Cardiac septum (tissue), 1 donor: ENCODE data around the gene CD79A. TPM values are rescaled to one million over a fixed set of nuclear protein-coding genes. Genes with fewer than 3 reads are reported as not detected.
A peak's percentile ranks its signal among the peaks of the same experiment; 100 is the strongest.
"Not testable (repeated sequence)": the region's sequence is repeated elsewhere in the genome, so short reads cannot be mapped to it uniquely, and the experiment has no call there.

Experiments
- DNase-seq: peaks from one replicate; pipeline ENCODE4 v3.0.0-alpha.2; 2020; ENCODE audit warnings: low spot score
- intact Hi-C: fragments of 100-400 bp; cut with DNase I; formaldehyde crosslinking; loops from one replicate; pipeline ENCODE4 v1.14.0; 2022
- total RNA-seq: library from RNA; stranded (reverse); fragmentation: NEBNext Ultra II Directional; extraction: Animal tissue kit (Norgen Biotek cat#: 25700); gene quantifications from one replicate; pipeline ENCODE4 v1.2.1, GENCODE V29; 2021
- donor health status: DM: no; HTN: no; CAD: no.

The CD79A gene
- total RNA-seq, 1 donor from 2014 or later = not detected

DNA sequence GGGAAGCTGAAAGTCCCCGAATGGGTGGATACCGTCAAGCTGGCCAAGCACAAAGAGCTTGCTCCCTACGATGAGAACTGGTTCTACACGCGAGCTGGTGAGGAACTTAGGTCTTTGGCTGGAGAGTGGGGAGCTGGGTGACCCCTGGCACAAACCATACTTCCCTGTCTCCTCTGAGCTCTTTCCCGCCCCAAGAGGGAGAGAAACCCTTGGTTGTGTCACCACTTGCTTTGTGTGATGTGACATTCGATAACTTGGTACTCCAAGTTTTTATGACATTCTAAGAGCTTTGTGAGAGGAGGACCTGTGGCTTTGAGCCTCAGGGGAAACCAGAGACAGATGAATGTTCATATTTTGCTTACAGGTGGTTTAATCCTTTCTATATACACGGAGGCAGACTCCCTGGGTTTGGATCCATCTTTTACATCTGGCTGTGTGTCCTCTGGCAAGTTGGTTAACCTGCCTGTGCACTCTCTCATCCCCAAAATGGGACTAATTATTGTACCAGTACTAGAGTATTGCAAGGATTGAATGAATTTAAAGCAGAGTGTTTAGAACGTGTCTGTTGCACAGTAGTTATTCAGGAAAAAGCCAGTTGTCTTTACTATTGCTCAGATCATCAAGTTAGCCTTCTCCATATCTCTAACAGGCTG, 15.8 kb upstream of the CD79A start:
- DNase-seq = no peak
- intact Hi-C loops = loop anchor here (2.0 kb wide), 1 partner anchor 24 kb away; no protein-coding TSS in a partner anchor

DNA sequence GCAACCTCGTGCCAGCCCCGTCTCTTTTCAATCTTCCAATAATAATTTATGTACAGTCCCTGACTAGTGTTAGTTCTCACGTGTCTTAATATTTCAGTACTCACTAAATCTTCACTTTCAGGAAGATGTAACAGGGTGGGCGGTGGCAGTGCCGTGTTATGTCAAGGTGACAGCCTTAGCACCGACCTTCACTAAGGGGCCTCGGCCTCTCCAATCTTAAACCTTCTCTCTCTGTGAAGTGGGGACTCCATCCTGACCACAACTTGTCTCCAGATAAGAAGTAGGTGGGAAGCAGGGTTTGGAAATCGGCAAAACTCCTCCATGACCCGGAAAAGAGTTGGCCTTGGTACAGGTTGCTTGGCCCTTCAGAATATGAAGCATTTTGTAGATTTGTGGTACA, 15.2 kb upstream of the CD79A start:
- no peak for DNase-seq
- intact Hi-C loops = loop anchor here (2.0 kb wide), 1 partner anchor 23 kb away; no protein-coding TSS in a partner anchor

- no peak for DNase-seq
Observed at GRCh38 chr19:41862445-41862986, 14.6 kb upstream of the CD79A start.

DNA sequence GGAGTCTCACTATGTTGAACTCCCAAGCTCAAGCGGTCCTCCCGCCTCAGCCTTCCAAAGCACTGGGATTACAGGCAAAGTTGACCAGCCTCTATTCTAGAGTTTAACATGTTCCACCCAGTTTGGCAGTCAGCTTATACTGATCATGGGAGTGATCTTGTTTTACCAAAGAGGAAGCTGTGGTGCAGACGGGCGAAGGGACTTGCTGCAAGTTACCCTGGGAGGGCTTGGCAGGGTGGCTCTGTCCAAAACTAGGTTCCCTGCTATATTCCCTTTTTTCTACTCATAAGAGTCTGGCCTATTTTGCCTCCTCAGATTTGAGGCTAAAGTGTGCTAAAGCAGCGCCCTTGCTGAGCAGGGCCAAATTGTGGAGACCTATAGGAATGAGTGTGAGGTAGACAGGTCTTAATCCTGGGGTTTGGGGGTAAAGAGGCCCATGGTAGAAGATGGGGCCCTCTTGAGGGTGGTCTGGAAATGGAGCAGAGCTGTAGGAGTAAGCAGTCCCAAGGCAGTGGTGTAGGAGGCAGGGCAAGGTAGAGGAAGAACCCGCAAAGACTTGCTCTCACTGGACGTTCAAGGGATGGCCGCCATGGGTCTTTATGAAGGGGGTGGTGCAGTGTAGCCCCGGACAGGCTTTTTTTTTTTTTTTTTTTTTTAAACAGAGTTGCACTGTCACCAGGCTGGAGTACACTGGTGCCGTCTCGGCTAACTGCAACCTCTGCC, 13.7 kb upstream of the CD79A start:
- intact Hi-C loops = no loop called here
- DNase-seq = no peak

More at GRCh38 chr19:41862445-41862986, 14.6 kb upstream of the CD79A start:
- intact Hi-C loops = no loop called here

- intact Hi-C loops = no loop called here
- DNase-seq = no peak
Observed at GRCh38 chr19:41864374-41864773, 12.7 kb upstream of the CD79A start.

- intact Hi-C loops = no loop called here
- no peak for DNase-seq
Observed at GRCh38 chr19:41866284-41866683, 10.8 kb upstream of the CD79A start.

DNA sequence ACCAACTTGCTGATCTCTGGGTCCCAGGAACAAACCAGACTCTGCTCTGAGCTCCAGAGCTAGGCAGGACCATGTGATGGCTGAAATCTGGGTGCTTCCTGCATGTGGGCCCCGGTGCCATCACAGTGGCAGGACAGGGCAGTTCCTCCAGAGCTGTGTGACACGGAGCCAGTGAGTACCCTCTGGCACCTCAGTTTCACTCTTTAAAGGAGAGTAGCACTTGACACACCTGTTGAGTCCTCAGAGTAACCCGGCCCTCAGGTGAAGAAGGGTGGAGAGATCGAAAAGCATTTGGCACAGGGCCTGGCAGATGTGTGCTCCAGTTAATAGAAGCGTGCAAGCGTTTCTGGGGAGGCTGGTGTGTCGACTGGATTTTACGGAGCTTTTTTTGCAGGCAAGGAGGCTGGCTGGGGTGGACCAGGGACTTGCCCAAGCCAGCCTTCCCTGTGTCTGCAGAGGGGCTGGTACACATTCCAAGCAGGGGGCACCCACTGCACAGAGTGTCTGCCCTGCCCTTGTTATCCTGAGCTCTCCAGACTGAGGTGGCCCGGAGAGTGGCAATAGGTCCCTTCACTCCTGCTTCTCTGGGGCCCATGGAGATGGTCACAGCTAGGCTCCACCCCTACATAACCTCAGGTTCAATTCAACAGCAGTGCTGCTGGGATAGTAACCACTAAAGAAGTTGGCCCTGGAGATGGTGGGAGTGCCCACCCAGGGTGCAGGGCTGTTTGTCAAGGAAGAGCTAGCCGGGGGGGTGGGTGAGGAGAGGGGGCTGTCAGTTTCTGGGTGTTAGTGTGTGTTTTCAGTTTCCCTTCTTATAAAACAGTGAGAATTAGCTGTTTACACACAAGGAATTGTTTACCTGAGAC, 8.7 kb upstream of the CD79A start:
- DNase-seq = no peak
- intact Hi-C loops = no loop called here

DNA sequence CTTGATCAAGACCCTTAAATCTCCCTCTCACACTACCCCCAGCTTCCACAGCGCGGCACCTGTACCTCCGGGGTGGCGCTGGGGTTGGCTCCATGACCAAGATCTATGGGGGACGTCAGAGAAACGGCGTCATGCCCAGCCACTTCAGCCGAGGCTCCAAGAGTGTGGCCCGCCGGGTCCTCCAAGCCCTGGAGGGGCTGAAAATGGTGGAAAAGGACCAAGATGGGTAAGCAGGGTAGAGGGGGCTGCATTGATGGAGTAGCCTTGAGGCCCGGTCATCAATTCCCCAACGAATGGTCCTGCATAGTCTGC, 8.1 kb upstream of the CD79A start:
- DNase-seq = no peak
- intact Hi-C loops = no loop called here

- DNase-seq = no peak
- intact Hi-C loops = no loop called here
Observed at GRCh38 chr19:41869374-41869955, 7.6 kb upstream of the CD79A start.

DNA sequence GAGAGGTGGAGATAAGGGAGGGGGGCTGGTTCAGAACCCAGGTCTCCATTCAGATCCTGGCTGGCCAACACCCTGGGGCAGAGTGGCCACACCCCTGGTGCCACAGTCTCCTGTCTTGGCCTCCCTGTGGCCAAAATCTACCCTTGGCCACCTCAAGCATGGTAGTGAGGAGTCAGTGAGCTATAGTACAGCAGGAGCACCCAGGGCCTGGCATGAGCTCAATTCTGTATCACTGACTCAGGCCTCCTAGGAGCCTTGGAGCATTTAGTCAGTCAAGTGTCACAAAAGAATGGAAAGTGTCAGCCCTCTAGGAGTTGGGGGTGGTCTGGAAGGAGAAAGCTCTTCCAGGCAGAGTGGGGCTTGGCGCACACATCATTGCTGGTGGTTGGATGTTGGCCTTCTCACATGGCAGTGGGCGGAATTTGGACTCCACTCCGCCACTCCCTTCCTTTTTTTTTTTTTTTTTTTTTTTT, 6.6 kb upstream of the CD79A start:
- no peak for DNase-seq
- intact Hi-C loops = no loop called here

DNA sequence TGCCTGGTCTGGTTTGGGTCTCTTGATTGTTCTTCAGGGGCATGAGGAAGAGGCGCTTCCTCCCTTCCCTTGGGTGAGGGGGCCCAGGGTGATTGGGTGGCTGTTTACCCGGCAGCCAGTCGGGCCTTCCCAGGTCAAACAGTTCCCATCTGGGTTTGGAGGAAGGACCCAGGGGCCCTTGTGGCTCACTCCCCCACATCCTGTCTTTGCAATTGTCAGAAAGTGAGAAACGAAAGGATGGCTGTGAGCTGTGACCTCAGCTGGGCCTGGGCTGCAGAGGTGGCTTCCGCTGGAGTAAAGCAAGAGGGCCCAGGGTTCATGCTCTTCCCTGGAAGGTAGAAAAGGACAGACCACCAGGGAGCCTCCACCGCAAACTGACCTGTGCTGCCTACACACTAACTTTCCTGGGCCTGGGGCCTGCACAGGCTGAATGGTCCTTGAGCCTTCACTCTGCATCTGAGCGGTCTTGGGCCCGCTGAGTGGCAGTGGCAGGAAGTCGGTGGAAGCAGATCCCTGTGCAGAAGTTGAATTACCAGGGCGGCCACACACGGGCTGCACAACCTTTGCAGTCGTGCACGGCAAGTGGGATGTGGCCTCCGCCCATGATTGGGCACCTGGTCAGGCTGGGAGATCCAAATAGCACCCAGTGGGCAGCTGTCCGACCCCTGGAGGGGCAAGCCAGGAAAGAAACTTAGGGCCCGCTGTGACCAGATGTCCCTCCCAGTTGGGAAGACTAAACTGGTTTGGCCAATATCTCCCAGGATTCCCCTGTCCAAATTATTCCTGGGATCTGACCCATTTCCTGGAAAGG, 5.3 kb upstream of the CD79A start:
- intact Hi-C loops = loop anchor here (2.0 kb wide), 1 partner anchor 63 kb away; no protein-coding TSS in a partner anchor
- DNase-seq = no peak

DNA sequence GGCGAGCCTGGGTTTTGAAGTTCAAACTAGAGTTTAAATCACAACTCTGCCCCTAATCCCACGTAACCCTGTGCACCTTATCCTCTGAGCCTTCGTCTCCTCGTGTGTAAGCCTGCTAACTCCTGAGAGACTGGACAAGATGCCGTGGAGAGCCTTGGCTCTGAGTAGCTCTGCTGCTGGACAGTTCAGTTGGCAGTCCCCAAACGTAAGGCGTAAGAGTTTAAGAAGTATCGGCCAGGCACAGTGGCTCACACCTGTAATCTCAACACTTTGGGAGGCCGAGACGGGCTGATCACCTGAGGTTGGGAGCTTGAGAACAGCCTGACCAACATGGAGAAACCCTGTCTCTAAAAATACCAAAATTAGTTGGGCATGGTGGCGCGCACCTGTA, 4.7 kb upstream of the CD79A start:
- no peak for DNase-seq
- intact Hi-C loops = loop anchor here (2.0 kb wide), 1 partner anchor 62 kb away; no protein-coding TSS in a partner anchor

GRCh38 chr19:41872775-41873647, 4.1 kb upstream of the CD79A start:
- intact Hi-C loops = loop anchor here (2.0 kb wide), 1 partner anchor 62 kb away; no protein-coding TSS in a partner anchor
- peak; percentile 89 for DNase-seq

GRCh38 chr19:41875973-41876372, 1.1 kb upstream of the CD79A start:
- intact Hi-C loops, DNase-seq: not testable (repeated sequence)

GRCh38 chr19:41877916-41878905, 1.1 kb downstream of the CD79A start:
- intact Hi-C loops = no loop called here
- no peak for DNase-seq

DNA sequence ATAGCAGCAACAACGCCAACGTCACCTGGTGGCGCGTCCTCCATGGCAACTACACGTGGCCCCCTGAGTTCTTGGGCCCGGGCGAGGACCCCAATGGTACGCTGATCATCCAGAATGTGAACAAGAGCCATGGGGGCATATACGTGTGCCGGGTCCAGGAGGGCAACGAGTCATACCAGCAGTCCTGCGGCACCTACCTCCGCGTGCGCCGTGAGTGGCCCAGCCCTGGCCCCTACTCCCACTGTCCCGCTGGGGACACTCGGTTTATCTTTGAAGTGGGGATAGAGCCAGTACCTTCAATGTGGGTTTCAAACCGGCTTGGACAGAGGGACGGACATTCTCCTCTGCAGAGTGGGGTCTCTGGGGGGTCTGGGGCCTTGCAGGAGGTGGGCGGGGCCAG, 2.0 kb downstream of the CD79A start:
- intact Hi-C loops = no loop called here
- DNase-seq = no peak
